Measurements from ENCODE around the gene CAPZA2.
"Not testable (repeated sequence)": the region's sequence is repeated elsewhere in the genome, so short reads cannot be mapped to it uniquely, and the experiment has no call there.

CAPZA2 gene

GRCh38 chr7:116906391-116906790, 44.0 kb downstream of the CAPZA2 start:
- no peak overlapping the region for H3K4me3 ChIP-seq

GRCh38 chr7:116910383-116910782, 48.0 kb downstream of the CAPZA2 start:
- no peak overlapping the region for H3K27ac ChIP-seq
- H3K4me3 ChIP-seq, result no peak overlapping the region

More at GRCh38 chr7:116906391-116906790, 44.0 kb downstream of the CAPZA2 start:
- H3K27ac ChIP-seq, result no peak overlapping the region

GRCh38 chr7:116911801-116912200, 49.4 kb downstream of the CAPZA2 start:
- no peak overlapping the region for H3K4me3 ChIP-seq

GRCh38 chr7:116912269-116912909, 50.0 kb downstream of the CAPZA2 start:
- Histone ChIP-seq H3K27ac (no peak overlapping the region), H3K4me3 (no peak overlapping the region)

More at GRCh38 chr7:116911801-116912200, 49.4 kb downstream of the CAPZA2 start:
- H3K27ac ChIP-seq, result peak overlapping the region in 6 of 21 experiments; percentile 6 to 67 (median 40)

DNA sequence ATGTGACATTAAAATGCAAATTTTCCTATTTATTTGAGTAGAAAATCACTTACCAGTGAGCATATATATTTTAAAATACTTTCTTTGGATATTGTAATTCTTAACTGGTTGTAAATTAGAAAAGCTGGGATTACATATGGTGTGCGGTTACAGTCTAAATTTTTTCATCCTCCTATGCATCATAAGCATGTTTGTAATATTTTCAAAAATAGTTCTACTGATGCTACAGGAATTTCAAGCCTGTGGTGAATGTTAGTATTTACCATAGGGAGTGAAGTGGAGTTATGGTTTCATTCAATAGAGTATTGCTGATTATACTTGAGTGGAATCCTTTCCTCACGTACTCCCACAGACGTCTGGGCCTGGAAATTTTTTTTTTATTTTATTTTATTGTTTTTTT, 56.3 kb downstream of the CAPZA2 start:
- Histone ChIP-seq H3K4me3 (no peak overlapping the region), H3K27ac (no peak overlapping the region)

DNA sequence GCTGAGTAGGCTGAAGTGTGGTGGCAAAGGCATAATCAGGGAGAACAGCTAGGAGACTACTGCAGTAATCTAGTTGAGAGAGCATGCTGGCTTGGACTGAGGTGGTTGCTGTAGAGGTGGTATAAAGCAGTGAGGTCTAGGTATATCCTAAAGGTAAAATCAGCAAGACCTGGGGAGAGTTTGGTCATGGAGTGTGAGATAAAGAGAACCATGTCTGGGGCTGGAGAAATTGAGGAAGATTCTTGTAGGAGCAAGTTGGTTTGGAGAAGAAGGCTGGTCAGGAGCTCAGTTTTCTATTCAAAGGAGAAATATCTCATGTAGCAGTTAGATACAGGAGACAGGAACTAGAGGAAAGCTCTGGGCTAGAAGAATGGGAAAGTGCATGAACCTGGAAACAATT, 58.0 kb downstream of the CAPZA2 start:
- no peak overlapping the region for H3K4me3 ChIP-seq

GRCh38 chr7:116922545-116922944, 60.2 kb downstream of the CAPZA2 start:
- Histone ChIP-seq H3K27ac (no peak overlapping the region), H3K4me3 (no peak overlapping the region)

More for the DNA sequence above, 58.0 kb downstream of the CAPZA2 start:
- no peak overlapping the region for H3K27ac ChIP-seq

DNA sequence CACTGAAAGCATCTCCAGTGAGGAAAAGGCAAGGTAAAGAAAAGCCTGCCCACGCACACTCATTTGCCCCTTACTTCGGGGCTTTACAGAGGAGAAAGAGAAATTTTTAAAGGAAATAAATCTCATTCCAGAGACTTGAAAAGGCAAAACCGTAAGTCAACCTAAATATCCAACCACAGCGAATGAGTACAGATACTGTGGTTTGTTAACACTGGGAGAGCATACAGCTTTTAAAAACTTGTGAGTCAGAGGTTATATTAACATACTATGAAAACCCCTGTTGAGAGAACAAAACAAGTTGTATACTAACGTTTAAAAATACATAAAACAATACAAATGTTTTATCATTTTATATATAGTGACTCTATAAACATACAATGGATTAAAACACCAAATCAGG, 62.4 kb downstream of the CAPZA2 start:
- Histone ChIP-seq H3K4me3 (no peak overlapping the region), H3K27ac (no peak overlapping the region)

DNA sequence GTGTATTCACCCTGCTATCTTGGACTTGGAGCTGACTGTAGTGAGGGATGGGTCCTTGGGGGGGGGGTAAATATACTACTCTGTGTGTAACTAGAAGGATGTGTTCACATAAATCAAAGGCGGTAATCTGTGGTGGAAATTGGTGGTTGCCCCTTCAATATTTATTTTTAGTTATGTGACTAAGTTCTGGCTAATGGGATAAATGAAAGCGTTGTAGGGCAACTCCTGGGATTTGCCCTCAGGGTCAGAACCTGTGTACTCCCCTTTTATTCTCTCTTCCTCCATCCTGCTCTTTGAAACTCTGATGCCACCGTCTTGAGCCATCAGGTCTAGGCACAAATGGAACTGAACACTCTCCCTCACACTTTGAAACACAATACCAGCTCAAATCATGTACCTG, 66.6 kb downstream of the CAPZA2 start:
- no peak overlapping the region for H3K4me3 ChIP-seq
- no peak overlapping the region for H3K27ac ChIP-seq

- no peak overlapping the region for H3K4me3 ChIP-seq
- H3K27ac ChIP-seq, result no peak overlapping the region
These were observed 67.8 kb downstream of the CAPZA2 start for GRCh38 chr7:116929914-116930913.

GRCh38 chr7:116932566-116932965, 70.2 kb downstream of the CAPZA2 start:
- Histone ChIP-seq H3K27ac (no peak overlapping the region), H3K4me3 (no peak overlapping the region)

DNA sequence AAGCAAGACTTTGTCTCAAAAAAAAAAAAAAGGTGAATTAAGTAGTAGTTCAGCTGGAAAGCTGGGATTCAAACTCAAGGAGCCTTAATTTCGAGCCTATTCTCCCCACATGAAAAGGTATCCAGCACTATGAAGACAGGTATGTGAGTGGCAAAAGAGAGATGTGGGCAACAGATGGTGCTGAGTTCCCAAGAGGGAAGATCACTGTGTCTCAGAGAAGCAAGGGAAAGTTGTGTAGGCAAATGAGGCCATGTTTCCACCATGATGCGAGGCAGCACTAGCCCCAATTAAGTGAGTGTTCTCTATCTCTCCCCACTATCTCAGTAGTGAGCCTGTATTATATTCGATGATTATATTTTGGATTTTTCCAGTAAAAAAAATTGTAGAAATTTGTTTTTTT, 71.1 kb downstream of the CAPZA2 start:
- Histone ChIP-seq H3K27ac (no peak overlapping the region), H3K4me3 (no peak overlapping the region)

- no peak overlapping the region for H3K4me3 ChIP-seq
- H3K27ac ChIP-seq, result no peak overlapping the region
These were observed 72.2 kb downstream of the CAPZA2 start for GRCh38 chr7:116934580-116934979.

DNA sequence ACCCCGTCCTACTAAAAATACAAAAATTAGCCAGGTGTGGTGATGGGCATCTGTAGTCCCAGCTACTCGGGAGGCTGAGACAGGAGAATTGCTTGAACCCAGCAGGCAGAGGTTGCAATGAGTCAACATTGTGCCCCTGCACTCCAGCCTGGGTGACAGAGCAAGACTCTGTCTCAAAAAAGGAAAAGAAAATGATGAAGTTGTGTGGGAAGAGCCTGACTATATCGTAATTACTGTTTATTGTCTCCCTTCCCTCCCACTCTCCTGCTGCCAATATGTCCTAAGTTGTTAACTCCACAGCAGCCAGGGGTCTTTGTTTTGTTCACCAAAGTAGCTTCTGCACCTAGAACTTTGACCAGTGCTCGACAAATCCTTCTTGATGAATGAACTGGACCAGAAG, 74.5 kb downstream of the CAPZA2 start:
- H3K27ac ChIP-seq, H3K4me3 ChIP-seq: not testable (repeated sequence)

GRCh38 chr7:116938678-116939077, 76.3 kb downstream of the CAPZA2 start:
- Histone ChIP-seq H3K4me3 (no peak overlapping the region), H3K27ac (no peak overlapping the region)

DNA sequence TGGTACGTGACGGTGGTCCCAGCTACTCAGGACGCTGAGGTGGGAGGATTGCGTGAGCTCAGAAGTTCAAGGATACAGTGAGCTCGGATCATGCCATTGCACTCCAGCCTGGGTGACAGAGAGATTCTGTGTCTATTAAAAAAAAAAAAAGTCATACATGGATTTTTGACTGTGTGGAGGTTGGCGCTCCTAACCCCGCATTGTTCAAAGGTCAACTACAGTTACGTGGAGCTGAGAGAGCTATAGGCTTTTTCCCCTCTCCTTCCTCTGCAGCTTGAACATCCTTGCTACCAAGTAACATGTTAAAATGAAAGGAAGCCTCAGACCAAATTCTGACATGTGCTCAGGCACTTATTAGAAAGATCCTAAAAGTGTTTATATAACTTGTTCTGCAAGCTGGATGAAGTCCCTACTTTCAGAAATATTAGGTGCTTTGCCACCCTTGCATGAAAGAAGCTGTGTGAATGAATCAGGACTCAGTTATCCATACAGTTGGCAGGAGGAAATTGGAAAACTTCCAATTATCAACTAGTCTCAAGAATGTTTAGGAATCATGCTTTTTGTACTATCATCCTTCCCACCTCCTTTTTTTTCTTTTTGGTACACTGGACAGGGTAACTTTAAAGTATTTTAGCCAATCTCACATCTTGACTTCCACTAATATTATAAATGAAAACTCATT, 78.4 kb downstream of the CAPZA2 start:
- Histone ChIP-seq H3K4me3 (no peak overlapping the region), H3K27ac (no peak overlapping the region)

DNA sequence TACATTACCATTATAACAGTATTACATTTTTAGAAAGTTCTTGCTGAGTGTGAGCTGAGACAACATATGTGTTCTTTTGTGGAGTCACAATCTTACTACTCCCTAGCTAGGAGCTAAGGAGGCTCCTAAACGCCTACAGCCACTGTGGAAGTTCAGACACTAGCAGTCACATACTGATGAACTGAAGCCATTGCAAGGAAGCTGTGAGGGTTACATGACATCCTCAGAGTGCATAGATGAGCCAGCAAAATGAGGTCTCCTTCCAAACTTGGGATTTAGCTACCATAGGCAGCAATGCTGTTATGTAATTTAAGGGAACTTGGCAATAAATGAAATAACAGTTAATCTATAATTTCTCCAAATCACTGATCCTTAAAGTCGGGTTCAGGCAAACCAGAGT, 80.1 kb downstream of the CAPZA2 start:
- H3K4me3 ChIP-seq, result no peak overlapping the region
- H3K27ac ChIP-seq, result no peak overlapping the region

DNA sequence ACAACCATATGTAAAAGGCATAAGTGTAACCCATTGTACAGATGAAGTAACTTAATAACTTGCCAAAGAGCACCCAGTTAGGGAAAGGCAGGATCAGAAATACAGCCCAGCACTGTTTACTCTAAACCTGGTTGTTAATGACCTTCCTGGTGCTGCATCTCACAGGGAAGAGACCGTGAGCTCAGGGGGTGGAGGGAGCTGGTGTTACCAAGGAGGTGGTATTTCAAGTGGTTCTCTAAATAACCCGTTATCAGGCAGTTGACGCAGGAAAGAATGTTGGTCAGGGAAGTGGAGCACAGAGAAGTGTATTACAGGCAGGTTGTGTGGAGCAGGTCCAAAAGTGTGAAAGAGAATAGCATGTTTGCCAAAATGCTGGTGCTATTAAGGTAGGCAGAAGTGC, 86.5 kb downstream of the CAPZA2 start:
- H3K4me3 ChIP-seq, result no peak overlapping the region
- H3K27ac ChIP-seq, result no peak overlapping the region

DNA sequence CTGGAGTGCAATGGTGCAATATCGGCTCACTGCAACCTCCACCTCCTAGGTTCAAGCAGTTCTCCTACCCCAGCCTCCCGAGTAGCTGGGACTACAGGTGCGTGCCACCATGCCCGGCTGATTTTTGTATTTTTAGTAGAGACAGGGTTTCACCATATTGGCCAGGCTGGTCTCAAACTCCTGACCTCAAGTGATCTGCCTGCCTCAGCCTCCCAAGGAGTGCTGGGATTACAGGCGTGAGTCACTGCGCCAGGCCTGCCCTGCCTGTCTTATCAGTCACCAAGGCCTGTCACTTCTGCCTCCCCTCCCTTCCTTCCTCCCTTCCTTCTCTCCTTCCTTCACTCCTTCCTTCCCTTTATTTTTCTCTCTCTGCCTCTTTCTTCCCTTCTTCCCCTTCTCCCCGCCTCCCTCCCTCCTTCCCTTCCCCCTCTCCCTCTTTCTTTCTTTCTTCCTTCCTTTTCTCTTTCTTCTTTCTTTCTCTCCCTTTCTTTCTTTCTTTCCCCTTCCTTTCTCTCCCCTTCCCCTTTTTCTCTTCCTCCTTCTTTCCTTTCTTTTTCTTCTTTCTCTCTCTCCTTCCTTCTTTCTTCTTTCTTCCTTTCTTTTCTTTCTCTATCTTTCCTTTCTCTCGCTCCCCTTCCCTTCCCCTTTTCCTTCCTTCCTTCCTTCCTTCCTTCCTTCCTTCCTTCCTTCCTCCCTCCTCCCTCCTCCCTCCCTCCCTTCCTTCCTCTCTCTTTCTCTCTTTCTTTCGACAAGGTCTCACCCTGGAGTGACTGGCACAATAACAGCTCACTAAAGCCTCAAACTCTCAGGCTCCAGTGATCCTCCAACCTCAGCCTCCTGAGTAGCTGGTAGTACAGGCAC, 87.8 kb downstream of the CAPZA2 start:
- no peak overlapping the region for H3K4me3 ChIP-seq
- H3K27ac ChIP-seq, result no peak overlapping the region
